ENCODE data around the gene CRACR2A.

DNA sequence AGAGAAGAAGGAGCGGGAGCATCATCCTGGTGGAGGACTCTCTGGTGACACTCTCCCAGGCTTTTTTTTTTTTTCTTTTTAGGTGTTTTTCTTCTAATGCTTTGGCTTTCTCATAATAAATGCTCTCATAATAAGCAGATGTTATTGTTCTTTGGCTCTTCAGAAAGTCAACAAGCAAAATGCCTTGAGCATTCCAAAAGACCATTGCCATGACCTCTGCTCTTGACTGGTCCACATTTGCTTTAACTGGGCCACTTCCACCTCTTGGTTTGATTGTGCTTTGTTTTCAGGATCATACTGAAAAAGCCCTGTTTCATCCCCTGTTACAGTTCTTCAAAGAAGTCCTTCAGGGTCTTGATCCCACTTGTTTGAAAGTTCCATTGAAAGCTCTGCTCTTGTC, 36.9 kb downstream of the CRACR2A start:
- no peak for TF ChIP-seq SMC3 (IDR thresholded peaks at IDR 0.05; ENCODE audit: low read depth, low read length)
- TF ChIP-seq, protein P1, sequence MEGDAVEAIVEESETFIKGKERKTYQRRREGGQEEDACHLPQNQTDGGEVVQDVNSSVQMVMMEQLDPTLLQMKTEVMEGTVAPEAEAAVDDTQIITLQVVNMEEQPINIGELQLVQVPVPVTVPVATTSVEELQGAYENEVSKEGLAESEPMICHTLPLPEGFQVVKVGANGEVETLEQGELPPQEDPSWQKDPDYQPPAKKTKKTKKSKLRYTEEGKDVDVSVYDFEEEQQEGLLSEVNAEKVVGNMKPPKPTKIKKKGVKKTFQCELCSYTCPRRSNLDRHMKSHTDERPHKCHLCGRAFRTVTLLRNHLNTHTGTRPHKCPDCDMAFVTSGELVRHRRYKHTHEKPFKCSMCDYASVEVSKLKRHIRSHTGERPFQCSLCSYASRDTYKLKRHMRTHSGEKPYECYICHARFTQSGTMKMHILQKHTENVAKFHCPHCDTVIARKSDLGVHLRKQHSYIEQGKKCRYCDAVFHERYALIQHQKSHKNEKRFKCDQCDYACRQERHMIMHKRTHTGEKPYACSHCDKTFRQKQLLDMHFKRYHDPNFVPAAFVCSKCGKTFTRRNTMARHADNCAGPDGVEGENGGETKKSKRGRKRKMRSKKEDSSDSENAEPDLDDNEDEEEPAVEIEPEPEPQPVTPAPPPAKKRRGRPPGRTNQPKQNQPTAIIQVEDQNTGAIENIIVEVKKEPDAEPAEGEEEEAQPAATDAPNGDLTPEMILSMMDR (conservative IDR thresholded peaks at IDR 0.05; ENCODE audit: low read depth, low read length), result no peak
- TF ChIP-seq MAFK (IDR thresholded peaks at IDR 0.05; ENCODE audit: low read depth, low read length), result no peak
- TF ChIP-seq RFX5 (IDR thresholded peaks at IDR 0.05; ENCODE audit: low read depth, low read length), result no peak
- TF ChIP-seq POLR2A (IDR thresholded peaks at IDR 0.05; ENCODE audit: low read depth, low read length), result no peak
- TF ChIP-seq, protein P2, sequence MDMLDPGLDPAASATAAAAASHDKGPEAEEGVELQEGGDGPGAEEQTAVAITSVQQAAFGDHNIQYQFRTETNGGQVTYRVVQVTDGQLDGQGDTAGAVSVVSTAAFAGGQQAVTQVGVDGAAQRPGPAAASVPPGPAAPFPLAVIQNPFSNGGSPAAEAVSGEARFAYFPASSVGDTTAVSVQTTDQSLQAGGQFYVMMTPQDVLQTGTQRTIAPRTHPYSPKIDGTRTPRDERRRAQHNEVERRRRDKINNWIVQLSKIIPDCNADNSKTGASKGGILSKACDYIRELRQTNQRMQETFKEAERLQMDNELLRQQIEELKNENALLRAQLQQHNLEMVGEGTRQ (IDR thresholded peaks at IDR 0.05; ENCODE audit: low read depth, low read length), result no peak

Data from IMR-90 (cell line).